Hematopoietic multipotent progenitor cell treated with erythropoietin and hydrocortisone succinate and interleukin-3 and kit ligand, for 6 days (in vitro differentiated cells): ENCODE data around the gene HNRNPK.

Experiments
- DNase-seq: peaks from one replicate; pipeline ENCODE4 v3.0.0-alpha.2; 2015

HNRNPK gene

DNA sequence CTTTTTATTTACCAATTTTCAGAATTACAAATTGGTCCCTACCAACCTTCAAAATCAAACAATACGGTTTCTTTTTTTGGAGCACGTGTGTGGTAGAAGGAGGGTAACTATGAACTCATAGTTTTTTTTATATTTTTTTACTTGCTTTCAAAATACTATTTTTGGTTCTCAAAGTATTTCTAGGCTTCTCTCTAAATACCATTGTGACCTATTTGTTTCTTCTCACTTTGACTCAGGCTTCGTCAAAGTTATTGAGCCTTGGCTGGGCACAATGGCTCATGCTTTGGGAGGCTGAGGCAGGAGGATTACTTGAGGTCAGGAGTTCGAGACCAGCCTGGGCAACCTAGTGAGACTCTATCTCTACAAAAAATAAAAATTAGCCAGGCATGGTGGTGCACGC is 47.2 kb downstream of the HNRNPK start:
- no peak for DNase-seq

DNA sequence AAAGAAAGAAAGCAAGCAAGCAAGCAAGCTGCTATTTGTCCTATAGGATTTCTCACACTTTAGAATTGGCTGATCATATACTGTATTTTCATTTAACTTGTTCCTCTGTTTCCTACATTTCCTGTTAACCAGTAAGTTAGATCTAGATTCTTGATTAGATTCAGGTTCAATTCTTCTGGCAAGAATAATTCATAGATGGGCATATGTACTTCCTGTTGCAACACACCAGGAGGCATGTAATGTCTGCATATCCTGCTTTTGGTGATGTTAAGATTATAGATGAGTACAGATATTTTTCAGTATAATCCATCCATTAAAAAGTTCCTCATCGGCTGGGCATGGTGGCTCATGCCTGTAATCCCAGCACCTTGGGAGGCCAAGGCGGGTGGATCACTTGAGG is 48.0 kb downstream of the HNRNPK start:
- DNase-seq, result peak; percentile 73

DNA sequence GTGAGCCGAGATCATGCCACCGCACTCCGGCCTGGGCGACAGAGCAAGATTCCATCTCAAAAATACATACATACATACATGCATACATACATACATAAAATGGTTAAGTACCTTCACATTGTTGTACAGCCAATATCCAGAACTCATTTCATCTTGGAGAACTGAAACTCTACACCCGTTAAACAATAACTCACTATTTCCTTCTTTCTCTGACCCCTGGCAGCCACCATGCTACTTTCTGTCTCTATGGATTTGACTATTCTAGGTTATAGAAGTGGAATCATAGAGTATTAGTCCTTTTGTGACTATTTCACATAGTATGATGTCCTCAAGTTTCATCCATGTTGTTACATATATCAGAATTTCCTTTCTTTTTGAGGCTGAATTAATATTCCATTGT is 49.1 kb downstream of the HNRNPK start:
- DNase-seq, result no peak

DNA sequence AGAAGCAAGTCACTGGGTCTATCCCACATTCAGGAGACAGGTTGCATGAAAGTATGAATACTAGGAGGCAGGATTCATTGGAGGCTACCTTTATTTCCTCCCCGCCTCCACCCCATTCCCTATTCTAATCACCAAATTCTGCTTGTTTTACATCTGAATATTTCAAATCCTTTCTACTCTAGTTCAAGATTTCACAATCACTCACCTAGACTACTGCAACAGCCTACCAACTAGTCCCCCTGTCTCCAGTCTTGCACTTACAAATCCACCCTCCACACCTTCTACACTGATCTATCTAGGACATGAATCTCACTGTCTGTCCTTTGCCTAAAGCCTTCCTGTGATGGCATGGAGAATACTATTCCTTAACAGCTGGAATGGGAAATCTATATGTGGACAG is 52.4 kb downstream of the HNRNPK start:
- no peak for DNase-seq

DNA sequence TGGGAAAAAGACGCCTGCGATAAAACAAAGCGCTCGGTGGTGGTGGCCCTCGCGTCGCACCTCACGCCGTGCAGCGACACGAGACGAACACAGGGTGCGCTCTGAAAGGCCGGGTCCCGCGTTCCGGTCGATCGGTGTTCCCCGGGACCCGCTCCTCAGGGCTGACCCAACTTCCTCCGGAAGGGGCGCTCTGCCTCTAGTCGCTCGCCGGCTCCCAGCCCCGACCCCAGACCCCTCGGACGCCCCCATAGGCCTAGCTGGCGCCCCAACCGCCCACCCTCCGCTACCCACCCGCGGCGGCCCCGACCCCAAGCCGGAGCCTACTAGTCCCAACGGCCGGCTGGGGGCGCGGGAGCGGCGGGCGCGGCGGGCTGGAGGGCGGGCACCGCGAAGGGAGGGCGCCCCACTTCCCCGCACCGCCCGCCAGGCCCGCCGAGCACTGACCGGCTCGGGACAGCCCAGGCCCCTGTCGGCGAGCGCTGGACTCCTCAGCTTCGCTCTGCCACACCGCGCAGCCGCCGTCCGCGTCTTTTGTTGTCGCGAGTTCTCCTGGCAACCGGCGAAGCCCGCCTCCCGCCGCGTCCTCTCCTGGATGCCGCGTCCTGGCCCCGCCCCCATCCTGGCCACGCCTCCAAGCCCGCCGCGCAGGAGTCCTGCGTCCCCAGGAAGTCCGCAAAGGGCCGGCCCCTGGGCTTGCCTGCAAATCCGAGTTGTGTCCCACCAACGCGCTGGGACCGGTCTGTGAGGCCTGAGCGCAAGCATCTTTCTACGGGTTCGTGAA is 58.9 kb downstream of the HNRNPK start, which contains the start of gene KIF27:
TSS of gene KIF27 (minus strand) at position 506 of the 781 bp plus-strand sequence. CDS start 5,841 bp downstream, outside the sequence.
- DNase-seq, result peak; percentile 97

DNA sequence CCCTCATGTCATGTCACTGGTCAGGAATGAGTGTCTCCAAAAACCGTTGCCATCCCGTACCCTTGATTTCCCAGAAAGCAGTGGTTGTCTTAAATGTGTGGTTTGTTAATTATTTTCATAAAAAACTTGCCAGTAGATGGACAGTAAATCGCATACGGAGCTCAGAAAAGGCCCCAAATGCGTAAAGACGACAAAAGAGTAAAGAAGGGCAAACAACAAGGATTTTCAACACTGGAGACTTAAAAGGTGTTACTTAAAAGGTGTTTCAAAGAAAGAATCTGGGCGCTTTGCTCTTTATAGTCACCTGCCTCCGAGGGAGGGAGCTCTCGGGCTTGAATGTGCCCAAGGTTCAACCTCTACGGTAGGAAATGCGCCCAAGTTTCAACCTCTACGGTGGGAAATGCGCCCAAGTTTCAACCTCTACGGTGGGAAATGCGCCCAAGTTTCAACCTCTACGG is 59.5 kb downstream of the HNRNPK start:
- no peak for DNase-seq

DNA sequence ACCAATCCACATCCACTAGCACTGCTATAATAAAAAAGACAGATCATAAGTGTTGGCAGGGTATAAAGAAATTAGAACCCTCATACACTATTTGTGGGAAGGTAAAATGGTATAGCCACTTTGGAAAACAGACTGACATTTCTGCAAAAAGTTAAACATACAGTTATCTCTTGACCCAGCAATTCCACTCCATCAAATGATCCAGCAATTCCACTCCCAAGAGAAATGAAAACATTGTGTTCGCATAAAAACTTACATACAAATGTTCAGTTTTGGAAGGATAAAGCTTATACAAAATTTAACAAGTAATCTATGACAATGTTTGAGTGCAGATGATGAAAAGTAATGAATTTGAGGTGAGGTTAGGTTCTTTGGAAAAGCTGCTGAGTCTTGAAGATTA is 60.9 kb downstream of the HNRNPK start:
- DNase-seq, result no peak
